ENCODE data around the gene PYCR2.

DNA sequence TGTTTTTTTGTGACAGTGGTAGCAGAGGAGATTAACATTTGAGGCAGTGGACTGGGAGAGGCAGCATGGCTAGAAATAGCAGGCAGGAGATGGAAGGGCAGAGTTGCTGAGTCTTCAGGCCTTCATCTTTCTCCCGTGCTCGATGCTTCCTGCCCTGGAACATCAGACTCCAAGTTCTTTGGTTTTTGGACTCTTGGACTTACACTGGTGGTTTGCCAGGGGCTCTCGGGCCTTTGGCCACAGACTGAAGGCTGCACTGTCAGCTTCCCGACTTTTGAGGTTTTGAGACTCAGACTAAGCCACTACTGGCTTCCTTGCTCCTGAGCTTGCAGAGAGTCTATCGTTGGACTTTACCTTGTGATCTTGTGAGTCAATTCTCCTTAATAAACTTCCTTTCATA lies 41.2 kb upstream of the PYCR2 start:
- TF ChIP-seq, protein P1, sequence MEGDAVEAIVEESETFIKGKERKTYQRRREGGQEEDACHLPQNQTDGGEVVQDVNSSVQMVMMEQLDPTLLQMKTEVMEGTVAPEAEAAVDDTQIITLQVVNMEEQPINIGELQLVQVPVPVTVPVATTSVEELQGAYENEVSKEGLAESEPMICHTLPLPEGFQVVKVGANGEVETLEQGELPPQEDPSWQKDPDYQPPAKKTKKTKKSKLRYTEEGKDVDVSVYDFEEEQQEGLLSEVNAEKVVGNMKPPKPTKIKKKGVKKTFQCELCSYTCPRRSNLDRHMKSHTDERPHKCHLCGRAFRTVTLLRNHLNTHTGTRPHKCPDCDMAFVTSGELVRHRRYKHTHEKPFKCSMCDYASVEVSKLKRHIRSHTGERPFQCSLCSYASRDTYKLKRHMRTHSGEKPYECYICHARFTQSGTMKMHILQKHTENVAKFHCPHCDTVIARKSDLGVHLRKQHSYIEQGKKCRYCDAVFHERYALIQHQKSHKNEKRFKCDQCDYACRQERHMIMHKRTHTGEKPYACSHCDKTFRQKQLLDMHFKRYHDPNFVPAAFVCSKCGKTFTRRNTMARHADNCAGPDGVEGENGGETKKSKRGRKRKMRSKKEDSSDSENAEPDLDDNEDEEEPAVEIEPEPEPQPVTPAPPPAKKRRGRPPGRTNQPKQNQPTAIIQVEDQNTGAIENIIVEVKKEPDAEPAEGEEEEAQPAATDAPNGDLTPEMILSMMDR (IDR thresholded peaks at IDR 0.05), result no peak
- TF ChIP-seq RCOR1 (IDR thresholded peaks at IDR 0.05; ENCODE audit: low read depth, low read length), result no peak
- TF ChIP-seq RAD21 (conservative IDR thresholded peaks at IDR 0.05 in 1 of 2, IDR thresholded peaks at IDR 0.05 in 1 of 2), result no peak

Data from A549 (cell line).